ENCODE measurements around the gene MTMR3.

MTMR3 gene

DNA sequence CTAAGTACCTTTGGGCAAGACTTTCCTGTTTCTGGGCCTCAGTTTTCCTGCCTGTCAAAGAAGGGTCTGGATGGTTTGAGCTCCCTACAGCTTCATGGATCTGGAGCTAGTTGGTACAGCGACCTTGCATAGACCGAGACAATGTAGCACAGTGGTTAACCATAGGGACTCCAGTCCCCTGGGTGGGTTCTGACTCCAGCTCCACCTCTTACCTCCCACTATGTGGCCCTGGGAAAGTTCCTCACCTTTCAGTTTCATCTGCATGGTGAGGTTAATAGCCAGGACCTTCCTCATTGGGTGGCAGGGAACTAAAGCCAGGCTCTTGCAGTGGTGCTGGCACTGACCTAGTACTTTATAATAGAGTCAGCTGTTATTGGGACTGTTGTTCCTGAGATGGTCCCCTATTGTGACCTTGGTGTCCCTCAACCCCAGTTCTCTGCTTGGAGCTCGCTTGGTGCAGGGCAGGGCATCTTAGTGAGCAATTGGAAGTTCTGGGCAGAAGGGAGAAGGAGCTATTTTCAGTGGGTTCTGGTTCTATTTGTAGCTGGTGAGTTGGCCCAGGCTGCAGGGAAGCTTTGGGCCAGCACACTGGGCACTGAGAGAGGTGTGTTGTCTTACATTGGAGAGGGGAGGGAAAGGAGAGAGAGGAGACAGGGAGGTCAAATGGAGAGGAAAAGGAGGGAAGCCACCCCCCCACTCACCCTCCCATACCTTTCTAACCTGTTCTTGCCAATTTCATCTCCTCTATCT lies 10.7 kb upstream of the MTMR3 start:
- no peaks in the 10 kb centered on the region for H3K36me3 ChIP-seq

GRCh38 chr22:29872989-29873388 lies 10.0 kb upstream of the MTMR3 start:
- H3K4me3 ChIP-seq (ENCODE audit: low read depth in 1 of 2, low read length in 1 of 2) = peak overlapping the region; percentile 26 to 47
- H3K4me1 ChIP-seq (ENCODE audit: control insufficient read depth in 1 of 2, insufficient read depth in 1 of 2, low read depth in 1 of 2, low read length in 1 of 2) = peaks cover 32 to 36% of the 10 kb centered on the region in 2 experiments
- H3K27me3 ChIP-seq = no peaks in the 10 kb centered on the region
- no peaks in the 10 kb centered on the region for H3K9me3 ChIP-seq
- peak overlapping the region; percentile 91 for H3K27ac ChIP-seq
- no peaks in the 10 kb centered on the region for H3K36me3 ChIP-seq
- TF ChIP-seq, protein P1, sequence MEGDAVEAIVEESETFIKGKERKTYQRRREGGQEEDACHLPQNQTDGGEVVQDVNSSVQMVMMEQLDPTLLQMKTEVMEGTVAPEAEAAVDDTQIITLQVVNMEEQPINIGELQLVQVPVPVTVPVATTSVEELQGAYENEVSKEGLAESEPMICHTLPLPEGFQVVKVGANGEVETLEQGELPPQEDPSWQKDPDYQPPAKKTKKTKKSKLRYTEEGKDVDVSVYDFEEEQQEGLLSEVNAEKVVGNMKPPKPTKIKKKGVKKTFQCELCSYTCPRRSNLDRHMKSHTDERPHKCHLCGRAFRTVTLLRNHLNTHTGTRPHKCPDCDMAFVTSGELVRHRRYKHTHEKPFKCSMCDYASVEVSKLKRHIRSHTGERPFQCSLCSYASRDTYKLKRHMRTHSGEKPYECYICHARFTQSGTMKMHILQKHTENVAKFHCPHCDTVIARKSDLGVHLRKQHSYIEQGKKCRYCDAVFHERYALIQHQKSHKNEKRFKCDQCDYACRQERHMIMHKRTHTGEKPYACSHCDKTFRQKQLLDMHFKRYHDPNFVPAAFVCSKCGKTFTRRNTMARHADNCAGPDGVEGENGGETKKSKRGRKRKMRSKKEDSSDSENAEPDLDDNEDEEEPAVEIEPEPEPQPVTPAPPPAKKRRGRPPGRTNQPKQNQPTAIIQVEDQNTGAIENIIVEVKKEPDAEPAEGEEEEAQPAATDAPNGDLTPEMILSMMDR (IDR thresholded peaks at IDR 0.05) = peak; percentile 19

More for the DNA sequence above, 10.7 kb upstream of the MTMR3 start:
- Histone ChIP-seq H3K27ac (peak overlapping the region; percentile 91), H3K4me3 (ENCODE audit: low read depth in 1 of 2, low read length in 1 of 2) (peak overlapping the region; percentile 26 to 47), H3K9me3 (no peaks in the 10 kb centered on the region), H3K27me3 (no peaks in the 10 kb centered on the region), H3K4me1 (ENCODE audit: control insufficient read depth in 1 of 2, insufficient read depth in 1 of 2, low read depth in 1 of 2, low read length in 1 of 2) (peaks cover 32 to 36% of the 10 kb centered on the region in 2 experiments)
- TF ChIP-seq, protein P1 (IDR thresholded peaks at IDR 0.05) = no peak

GRCh38 chr22:29873943-29874342 lies 9.0 kb upstream of the MTMR3 start:
- TF ChIP-seq, protein P1 (IDR thresholded peaks at IDR 0.05) = no peak
- Histone ChIP-seq H3K27me3 (no peaks in the 10 kb centered on the region), H3K9me3 (no peaks in the 10 kb centered on the region), H3K36me3 (no peaks in the 10 kb centered on the region), H3K27ac (peak overlapping the region; percentile 91), H3K4me3 (ENCODE audit: low read depth in 1 of 2, low read length in 1 of 2) (no peak overlapping the region), H3K4me1 (ENCODE audit: control insufficient read depth in 1 of 2, insufficient read depth in 1 of 2, low read depth in 1 of 2, low read length in 1 of 2) (peaks cover 32 to 36% of the 10 kb centered on the region in 2 experiments)

GRCh38 chr22:29877620-29878019 lies 5.4 kb upstream of the MTMR3 start:
- Histone ChIP-seq H3K4me1 (ENCODE audit: control insufficient read depth in 1 of 2, insufficient read depth in 1 of 2, low read depth in 1 of 2, low read length in 1 of 2) (peaks cover 19 to 20% of the 10 kb centered on the region in 2 experiments), H3K27me3 (no peaks in the 10 kb centered on the region), H3K4me3 (ENCODE audit: low read depth in 1 of 2, low read length in 1 of 2) (no peak overlapping the region), H3K9me3 (no peaks in the 10 kb centered on the region), H3K36me3 (no peaks in the 10 kb centered on the region), H3K27ac (no peak overlapping the region)
- TF ChIP-seq, protein P1 (IDR thresholded peaks at IDR 0.05) = no peak

GRCh38 chr22:29879753-29880152 lies 3.2 kb upstream of the MTMR3 start:
- Histone ChIP-seq H3K9me3 (no peaks in the 10 kb centered on the region), H3K4me1 (ENCODE audit: control insufficient read depth in 1 of 2, insufficient read depth in 1 of 2, low read depth in 1 of 2, low read length in 1 of 2) (peaks cover 10 to 15% of the 10 kb centered on the region in 2 experiments), H3K36me3 (no peaks in the 10 kb centered on the region), H3K27ac (no peak overlapping the region), H3K4me3 (ENCODE audit: low read depth in 1 of 2, low read length in 1 of 2) (no peak overlapping the region), H3K27me3 (no peaks in the 10 kb centered on the region)
- TF ChIP-seq, protein P1 (IDR thresholded peaks at IDR 0.05) = no peak
